Heart left ventricle (tissue), 16 donors: ENCODE results near the gene HSPD1. TPM values are rescaled to one million over a fixed set of nuclear protein-coding genes. Genes with fewer than 3 reads are reported as not detected.
A peak's percentile ranks its signal among the peaks of the same experiment; 100 is the strongest.

Experiments used
- ATAC-seq, 4 donors: fragments of 200-7000 bp; cut with Tn5 transposase; one replicate each; pipeline ENCODE4 v1.9.1; 2020 to 2022; ENCODE audit warnings: moderate library complexity in 4 of 4, mild to moderate bottlenecking in 3 of 4, moderate number of reproducible peaks in 1 of 4
- DNase-seq, 5 donors: peaks; one replicate each; pipeline ENCODE4 v3.0.0-alpha.2; 2020
- H3K27ac ChIP-seq, 12 donors: fragments of 200-600 bp; sonication (generic) in 4 of 12; one replicate each; pipeline versions ENCODE4 v1.5.0 to v1.8.0; 2016 to 2022; ENCODE audit warnings: mild to moderate bottlenecking in 2 of 12
- H3K27me3 ChIP-seq, 9 donors: fragments of 200-600 bp; sonication (generic) in 2 of 9; one replicate each; pipeline versions ENCODE4 v1.5.1 to v1.8.0; 2016 to 2022; ENCODE audit warnings: mild to moderate bottlenecking in 3 of 9
- H3K36me3 ChIP-seq, 9 donors: fragments of 200-600 bp; sonication (generic) in 2 of 9; one replicate each; pipeline versions ENCODE4 v1.5.0 to v1.8.0; 2018 to 2022; ENCODE audit warnings: mild to moderate bottlenecking in 2 of 9
- H3K4me1 ChIP-seq, 12 donors: fragments of 200-600 bp; sonication (generic) in 4 of 12; one replicate each; pipeline versions ENCODE4 v1.5.0 to v1.8.0; 2016 to 2022; ENCODE audit warnings: mild to moderate bottlenecking in 3 of 12
- H3K4me3 ChIP-seq, 12 donors: fragments of 200-600 bp; sonication (generic) in 4 of 12; one replicate each; pipeline versions ENCODE4 v1.5.0 to v1.8.0; 2017 to 2022; ENCODE audit warnings: mild to moderate bottlenecking in 9 of 12, moderate library complexity in 4 of 12
- H3K9me3 ChIP-seq, 12 donors: fragments of 200-600 bp; sonication (generic) in 4 of 12; one replicate each; pipeline versions ENCODE4 v1.5.0 to v1.8.0; 2016 to 2022; ENCODE audit warnings: mild to moderate bottlenecking in 1 of 12
- CTCF ChIP-seq, 12 donors: fragments of 200-600 bp; sonication (generic) in 4 of 12; IDR thresholded peaks; one replicate each; pipeline versions ENCODE4 v1.5.0 to v1.8.0; 2018 to 2022; ENCODE audit warnings: antibody characterized with exemption in 12 of 12, mild to moderate bottlenecking in 5 of 12
- POLR2A ChIP-seq, 2 donors: fragments of 450-650 bp; IDR thresholded peaks; one replicate each; pipeline ENCODE4 v1.6.1; 2017; ENCODE audit warnings: antibody characterized with exemption in 2 of 2, mild to moderate bottlenecking in 2 of 2, moderate library complexity in 2 of 2
- WGBS, 4 donors: extraction: QIAGEN DNeasy Blood & Tissue Kit in 2 of 4; methylation state at CpG; one replicate each; pipeline versions ENCODE4 v1.1.5 to v1.1.7; 2013 to 2018; 5-methylcytosine and 5-hydroxymethylcytosine counted together
- intact Hi-C, 10 donors: fragments of 100-400 bp; cut with DNase I; formaldehyde crosslinking; loops; one replicate each; pipeline versions ENCODE4 v1.11.1 to v1.14.2; 2022
- polyA plus RNA-seq, 2 donors: library from polyadenylated mRNA; stranded (reverse); fragments of 200-250 nt; gene quantifications; one replicate each; pipeline ENCODE4 v1.2.3, GENCODE V29; 2013
- total RNA-seq, 9 donors: library from RNA; depleted of rRNA in 2 of 9; stranded (reverse); fragments of >200 nt in 2 of 9; fragmentation: NEBNext Ultra II Directional in 3 of 9; extraction: Animal tissue kit (Norgen Biotek cat#: 25700) in 3 of 9; gene quantifications; one replicate each; pipeline versions ENCODE4 v1.1.0 to v1.2.4, GENCODE V29; 2016 to 2023
- donor health status: ischemic (EF 13 %, LVEDD 7.1; RV severe dilation, severe dysfunction).
- donor health status: healthy with polysubstance abuse.
- donor health status: DM: no; HTN: yes; CAD: no.
- donor health status: DM: no; HTN: no; CAD: no.
- donor health status: ischemic (EF 25% LVEDD 6.9; RV normal size, moderate dysfunction).
- donor health status: ischemic (EF 25% LVEDD 5.7; RV mildly dilated, moderate dysfunction).
- donor health status: healthy.
- donor health status: DM: yes; HTN: yes; CAD: no.
- donor health status: ischemic (EF 35%, LVEDD 5.7; RV mildly dilated, moderate dysfunction).
- donor health status: nonischemic (EF 11% LVEDD 7.7; RV severe dilation, severe dysfunction).
- donor health status: DM: yes; HTN: yes; CAD: no.
- donor health status: PGD.
- donor health status: ischemic (EF 29% LVEDD 5.4; RV normal size, mild dysfunction).
- donor health status: nonischemic (EF 23%, LVEDD 6.1; RV moderate dilation, normal function).

HSPD1 gene
- total and polyA plus RNA-seq, 11 donors = 86.7 to 246 (median 121) TPM

GRCh38 chr2:197516393-197516761 lies 16.7 kb upstream of the HSPD1 start:
- peak overlapping the region; percentile 73 to 99 (median 94) for H3K4me3 ChIP-seq
- peak overlapping the region; percentile 69 to 99 (median 96) for H3K27ac ChIP-seq
- TF ChIP-seq CTCF (IDR thresholded peaks at IDR 0.05) (no peak), POLR2A (IDR thresholded peaks at IDR 0.05) (no peak)
- H3K36me3 ChIP-seq = peaks cover 0 to 11% (median 0%) of the 10 kb centered on the region in 9 donors
- no peaks in the 10 kb centered on the region for H3K9me3 ChIP-seq
- intact Hi-C loops = loop anchor here in 4 of 10 donors (5.0 to 10.0 kb wide), 2 partner anchors 188 to 191 kb away; partner anchors contain the start of gene MARS2 (in 4 of the 4)
- peaks cover 0 to 41% (median 23%) of the 10 kb centered on the region in 12 donors for H3K4me1 ChIP-seq
- ATAC-seq (peak in 3 of 4 donors; percentile 0 to 12 (median 6)), DNase-seq (peak in 2 of 5 donors; percentile 34 to 72)
- no peaks in the 10 kb centered on the region for H3K27me3 ChIP-seq
- 0 to 1% (median 0%) methylated on average over 10 to 17 of the region's 17 CpGs for WGBS, 4 donors

DNA sequence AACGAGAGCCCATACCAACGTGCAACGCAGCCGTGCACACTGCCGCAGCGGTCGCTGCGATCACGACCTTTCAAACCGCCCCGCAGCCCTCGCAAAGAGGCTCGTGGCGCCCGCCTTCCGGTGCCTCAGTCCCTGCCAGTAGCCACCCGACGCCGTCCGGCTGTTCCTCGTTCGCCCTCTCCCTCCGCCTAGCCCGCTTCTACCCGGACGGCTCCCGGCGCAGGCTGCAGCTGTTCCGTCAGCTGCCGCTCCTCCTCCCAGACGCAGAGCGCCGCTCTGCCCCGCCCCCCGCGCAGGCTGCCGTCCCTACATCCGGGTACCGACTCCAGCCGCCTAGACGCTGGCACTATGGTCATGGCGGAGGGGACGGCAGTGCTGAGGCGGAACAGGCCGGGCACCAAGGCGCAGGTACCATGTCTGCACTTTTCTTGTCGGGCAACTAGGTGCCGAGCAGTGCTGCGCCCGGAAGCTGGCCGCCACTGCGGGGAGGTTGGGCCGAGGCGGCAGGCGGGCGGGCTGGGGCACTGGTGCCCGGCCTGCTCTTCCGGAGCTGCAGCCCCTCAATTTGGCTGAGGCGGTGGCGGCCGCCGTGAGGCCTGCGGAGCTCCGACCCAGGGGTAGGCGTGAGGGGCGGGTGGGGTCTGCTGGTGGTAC lies 16.2 kb upstream of the HSPD1 start, which contains the start of gene MOB4:
TSS of gene MOB4 (plus strand) at position 328 of the 654 bp plus-strand sequence. CDS start at position 349, 21 bp downstream.
- H3K4me3 ChIP-seq = peak within 1 kb of the TSS; percentile 73 to 99 (median 94)
- ATAC-seq = peak; percentile 98 to 99 (median 99)
- peak within 1 kb of the TSS; percentile 69 to 99 (median 96) for H3K27ac ChIP-seq
- no peaks in the 10 kb centered on the region for H3K9me3 ChIP-seq
- intact Hi-C loops = loop anchor here in 8 of 10 donors (1.0 to 10.0 kb wide), 4 partner anchors 15 to 191 kb away; partner anchors contain the start of genes HSPE1 (in 6 of the 8) and MARS2 (in 4 of the 8)
- H3K4me1 ChIP-seq = peaks cover 0 to 41% (median 23%) of the 10 kb centered on the region in 12 donors
- 0 to 1% (median 0%) methylated on average over 29 to 66 of the region's 66 CpGs for WGBS, 4 donors
- no peaks in the 10 kb centered on the region for H3K27me3 ChIP-seq
- DNase-seq = peak; percentile 96 to 98 (median 97)
- peaks cover 0 to 9% (median 0%) of the 10 kb centered on the region in 9 donors for H3K36me3 ChIP-seq
- TF ChIP-seq CTCF (IDR thresholded peaks at IDR 0.05) (no peak), POLR2A (IDR thresholded peaks at IDR 0.05) (peak; percentile 8 to 96)

DNA sequence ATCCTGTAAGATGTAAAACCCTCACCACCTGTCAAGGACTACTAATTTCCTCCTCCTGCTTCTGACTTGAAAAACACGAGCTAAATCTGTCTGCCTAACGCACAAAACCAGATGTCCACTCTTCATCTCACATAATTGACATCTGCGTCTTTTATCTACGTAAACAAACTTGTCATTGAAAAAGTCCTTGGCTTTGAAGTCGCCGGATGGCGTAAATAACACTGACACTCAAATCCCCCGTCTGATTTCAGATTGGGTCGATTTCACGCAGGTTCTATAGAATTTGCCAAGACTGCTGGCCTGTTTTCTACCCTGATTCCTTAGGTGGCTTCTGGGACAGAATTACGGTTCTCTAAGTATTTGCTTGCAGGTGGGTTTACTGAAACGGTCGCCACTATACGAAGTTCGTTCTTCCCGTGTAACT lies 15.7 kb upstream of the HSPD1 start:
- no peak for DNase-seq
- H3K9me3 ChIP-seq = no peaks in the 10 kb centered on the region
- peaks cover 0 to 41% (median 23%) of the 10 kb centered on the region in 12 donors for H3K4me1 ChIP-seq
- no peaks in the 10 kb centered on the region for H3K27me3 ChIP-seq
- WGBS, 4 donors = 0 to 1% (median 0%) methylated on average over 10 to 16 of the region's 16 CpGs
- H3K4me3 ChIP-seq = peak overlapping the region; percentile 73 to 99 (median 94)
- H3K27ac ChIP-seq = peak overlapping the region; percentile 69 to 99 (median 96)
- peaks cover 0 to 4% (median 0%) of the 10 kb centered on the region in 9 donors for H3K36me3 ChIP-seq
- peak in 2 of 4 donors; percentile 6 to 38 for ATAC-seq
- intact Hi-C loops = loop anchor here in 8 of 10 donors (1.0 to 10.0 kb wide), 4 partner anchors 15 to 192 kb away; partner anchors contain the start of genes HSPE1 (in 6 of the 8) and MARS2 (in 4 of the 8)
- TF ChIP-seq CTCF (IDR thresholded peaks at IDR 0.05) (no peak), POLR2A (IDR thresholded peaks at IDR 0.05) (no peak)

GRCh38 chr2:197514754-197515153 lies 15.1 kb upstream of the HSPD1 start:
- no peak for DNase-seq
- intact Hi-C loops = loop anchor here in 8 of 10 donors (1.0 to 10.0 kb wide), 4 partner anchors 14 to 193 kb away; partner anchors contain the start of genes HSPE1 (in 6 of the 8) and MARS2 (in 4 of the 8)
- WGBS, 4 donors = 59 to 69% (median 61%) methylated on average over 3 of the region's 3 CpGs
- TF ChIP-seq POLR2A (IDR thresholded peaks at IDR 0.05) (no peak), CTCF (IDR thresholded peaks at IDR 0.05) (no peak)
- H3K27me3 ChIP-seq = no peaks in the 10 kb centered on the region
- no peaks in the 10 kb centered on the region for H3K9me3 ChIP-seq
- peak overlapping the region in 11 of 12 donors; percentile 73 to 99 (median 94) for H3K4me3 ChIP-seq
- H3K4me1 ChIP-seq = peaks cover 0 to 41% (median 23%) of the 10 kb centered on the region in 12 donors
- ATAC-seq = no peak
- H3K36me3 ChIP-seq = no peaks in the 10 kb centered on the region
- peak overlapping the region; percentile 69 to 99 (median 96) for H3K27ac ChIP-seq
